Measurements from ENCODE around the gene TSPAN18.

Gene TSPAN18

GRCh38 chr11:44979543-44980399 lies 253.0 kb downstream of the TSPAN18 start:
- H3K9me3 ChIP-seq (replicated peaks in 1 of 2; ENCODE audit: control insufficient read depth in 2 of 2, insufficient read depth in 1 of 2, low read depth in 1 of 2, low read length in 2 of 2), result peaks cover 0 to 2% of the 10 kb centered on the region in 2 donors
- H4K8ac ChIP-seq (ENCODE audit: low read depth, low read length), result no peak overlapping the region
- H4K91ac ChIP-seq (ENCODE audit: low read depth, low read length, poor library complexity), result no peak overlapping the region
- peak overlapping the region; percentile 49 for H2BK5ac ChIP-seq (ENCODE audit: low read length)
- no peak overlapping the region for H2BK12ac ChIP-seq (ENCODE audit: low read length)
- H3K18ac ChIP-seq (ENCODE audit: low read length), result peak overlapping the region; percentile 44
- peak overlapping the region; percentile 36 for H3K27ac ChIP-seq (replicated peaks; ENCODE audit: low read length)
- H2BK15ac ChIP-seq (ENCODE audit: low read length), result peak overlapping the region; percentile 8
- no peak overlapping the region for H3K9ac ChIP-seq (ENCODE audit: low read depth, low read length, poor library complexity)
- H2AFZ ChIP-seq (ENCODE audit: low read length), result no peak overlapping the region
- no peak overlapping the region for H3K14ac ChIP-seq (ENCODE audit: low read length)
- no peak for DNase-seq (ENCODE audit: low spot score)
- H2AK5ac ChIP-seq (ENCODE audit: low read depth, low read length), result peak overlapping the region; percentile 47
- no peak overlapping the region for H3K4ac ChIP-seq (ENCODE audit: low read length)
- no peaks in the 10 kb centered on the region for H3K79me1 ChIP-seq (ENCODE audit: low read depth, low read length)
- peaks cover 0 to 24% (median 0%) of the 10 kb centered on the region in 3 experiments for H3K27me3 ChIP-seq (ENCODE audit: control insufficient read depth in 3 of 3, insufficient read depth in 3 of 3, low read depth in 1 of 3, low read length in 3 of 3)
- no peak overlapping the region for H3K4me3 ChIP-seq (ENCODE audit: low read length in 2 of 2)
- H3K36me3 ChIP-seq (replicated peaks in 1 of 2; ENCODE audit: control insufficient read depth in 2 of 2, insufficient read depth in 2 of 2, low read length in 2 of 2), result no peaks in the 10 kb centered on the region
- no CpG with 5 or more reads among the region's 24 CpGs for WGBS, 2 donors (ENCODE audit: extremely low coverage in 2 of 2, insufficient read length in 2 of 2, insufficient replicate concordance in 1 of 2)
- H3K23ac ChIP-seq (ENCODE audit: low read depth, low read length, poor library complexity), result no peak overlapping the region
- H3K4me1 ChIP-seq (ENCODE audit: control insufficient read depth in 2 of 2, insufficient read depth in 1 of 2, low read depth in 1 of 2, low read length in 2 of 2), result peaks cover 7 to 31% of the 10 kb centered on the region in 2 donors
- peak overlapping the region; percentile 32 for H2BK120ac ChIP-seq (ENCODE audit: low read depth, low read length)
- H3K4me2 ChIP-seq (ENCODE audit: insufficient read depth, low read length, poor library complexity, severe bottlenecking), result no peak overlapping the region

- no peak overlapping the region for H3K14ac ChIP-seq (ENCODE audit: low read length)
- H3K27ac ChIP-seq (replicated peaks; ENCODE audit: low read length), result no peak overlapping the region
- H2BK5ac ChIP-seq (ENCODE audit: low read length), result no peak overlapping the region
- no peak overlapping the region for H3K23ac ChIP-seq (ENCODE audit: low read depth, low read length, poor library complexity)
- peaks cover 0 to 4% of the 10 kb centered on the region in 2 donors for H3K9me3 ChIP-seq (replicated peaks in 1 of 2; ENCODE audit: control insufficient read depth in 2 of 2, insufficient read depth in 1 of 2, low read depth in 1 of 2, low read length in 2 of 2)
- peak overlapping the region; percentile 60 for H3K18ac ChIP-seq (ENCODE audit: low read length)
- H2BK15ac ChIP-seq (ENCODE audit: low read length), result peak overlapping the region; percentile 16
- no peak overlapping the region for H2BK12ac ChIP-seq (ENCODE audit: low read length)
- H3K79me1 ChIP-seq (ENCODE audit: low read depth, low read length), result no peaks in the 10 kb centered on the region
- WGBS, 2 donors (ENCODE audit: extremely low coverage in 2 of 2, insufficient read length in 2 of 2, insufficient replicate concordance in 1 of 2), result no CpG with 5 or more reads among the region's 15 CpGs
- H4K8ac ChIP-seq (ENCODE audit: low read depth, low read length), result no peak overlapping the region
- no peaks in the 10 kb centered on the region for H3K36me3 ChIP-seq (replicated peaks in 1 of 2; ENCODE audit: control insufficient read depth in 2 of 2, insufficient read depth in 2 of 2, low read length in 2 of 2)
- H3K9ac ChIP-seq (ENCODE audit: low read depth, low read length, poor library complexity), result no peak overlapping the region
- H2AK5ac ChIP-seq (ENCODE audit: low read depth, low read length), result peak overlapping the region; percentile 51
- H3K27me3 ChIP-seq (ENCODE audit: control insufficient read depth in 3 of 3, insufficient read depth in 3 of 3, low read depth in 1 of 3, low read length in 3 of 3), result peaks cover 0 to 33% (median 0%) of the 10 kb centered on the region in 3 experiments
- no peak overlapping the region for H3K4me2 ChIP-seq (ENCODE audit: insufficient read depth, low read length, poor library complexity, severe bottlenecking)
- H3K4ac ChIP-seq (ENCODE audit: low read length), result no peak overlapping the region
- H2BK120ac ChIP-seq (ENCODE audit: low read depth, low read length), result peak overlapping the region; percentile 5
- no peak for DNase-seq (ENCODE audit: low spot score)
- H3K4me3 ChIP-seq (ENCODE audit: low read length in 2 of 2), result no peak overlapping the region
- H4K91ac ChIP-seq (ENCODE audit: low read depth, low read length, poor library complexity), result no peak overlapping the region
- H3K4me1 ChIP-seq (ENCODE audit: control insufficient read depth in 2 of 2, insufficient read depth in 1 of 2, low read depth in 1 of 2, low read length in 2 of 2), result peaks cover 7 to 31% of the 10 kb centered on the region in 2 donors
- H2AFZ ChIP-seq (ENCODE audit: low read length), result no peak overlapping the region
Measured at GRCh38 chr11:44980533-44981427, 254.0 kb downstream of the TSPAN18 start.
